Retina (tissue), 1 donor: Measurements from ENCODE around the gene KCNH1.

Experiments
- DNase-seq: peaks from one replicate; pipeline ENCODE4 v3.0.0-alpha.2; 2016

Gene KCNH1

DNA sequence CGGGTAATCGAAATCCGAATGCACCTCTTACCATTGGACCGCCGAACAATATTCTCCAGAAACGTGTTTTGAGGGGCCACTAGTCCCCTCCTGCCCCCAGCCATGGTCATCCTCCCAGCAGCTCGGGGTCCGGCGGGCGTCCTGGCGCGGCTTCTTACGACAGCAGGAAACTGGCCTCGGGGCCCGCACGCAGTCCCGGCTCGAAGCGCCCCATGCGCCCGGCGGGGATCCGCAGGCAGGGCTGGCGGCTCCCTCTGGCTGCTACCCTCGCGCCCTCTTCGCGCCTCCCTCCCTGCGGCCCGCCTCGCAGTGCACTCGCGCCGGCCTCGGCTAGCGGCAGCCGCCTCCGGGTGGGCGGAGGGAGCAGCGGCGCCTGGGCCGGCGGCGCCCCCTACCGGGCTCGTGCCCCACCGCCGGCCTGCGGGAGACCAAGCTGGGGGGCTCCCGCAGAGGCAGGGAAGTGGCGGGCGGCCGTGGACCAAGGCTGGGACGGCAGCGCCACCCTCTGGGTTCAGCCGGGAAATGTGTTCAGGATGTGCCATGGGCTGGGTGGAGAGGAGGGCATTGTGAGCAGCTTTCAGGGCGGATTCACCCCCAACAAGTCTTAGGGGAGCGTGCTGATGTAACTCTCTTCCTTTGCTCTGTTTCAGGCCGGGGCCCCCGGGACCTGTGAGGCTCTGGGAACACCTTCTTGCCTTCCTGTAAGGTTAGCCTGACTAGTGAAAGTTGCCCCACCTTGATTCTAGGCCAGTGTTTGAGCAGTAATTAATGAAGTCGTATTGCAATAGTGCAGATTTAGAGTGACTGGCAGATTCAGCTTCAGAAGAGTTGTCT is at the start of gene KCNH1:
Gene KCNH1 (minus strand): TSS at position 313 of the 834 bp plus-strand sequence. CDS start 203 bp downstream, at position 110.
- DNase-seq = peak; percentile 95

DNA sequence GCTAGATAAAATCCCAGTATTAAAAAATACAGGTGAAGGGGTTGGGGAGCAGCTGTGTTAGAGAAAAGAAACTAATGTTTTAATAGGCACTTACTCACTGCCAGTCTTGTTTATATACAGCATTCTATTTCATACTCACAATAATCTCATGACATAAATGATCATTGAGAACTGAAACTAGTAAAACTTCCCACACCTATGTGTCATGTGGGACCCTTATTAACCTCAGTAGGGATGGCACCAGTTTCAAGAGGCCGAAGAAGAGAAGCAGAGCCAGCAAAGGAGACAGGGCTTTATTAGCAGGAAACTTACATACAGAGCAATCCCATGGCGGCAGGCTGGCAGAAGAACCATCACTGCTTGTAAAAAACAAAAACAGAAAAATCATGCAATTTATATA is 48.8 kb upstream of the KCNH1 start:
- no peak for DNase-seq

GRCh38 chr1:211174375-211174774 is 40.4 kb upstream of the KCNH1 start:
- no peak for DNase-seq

DNA sequence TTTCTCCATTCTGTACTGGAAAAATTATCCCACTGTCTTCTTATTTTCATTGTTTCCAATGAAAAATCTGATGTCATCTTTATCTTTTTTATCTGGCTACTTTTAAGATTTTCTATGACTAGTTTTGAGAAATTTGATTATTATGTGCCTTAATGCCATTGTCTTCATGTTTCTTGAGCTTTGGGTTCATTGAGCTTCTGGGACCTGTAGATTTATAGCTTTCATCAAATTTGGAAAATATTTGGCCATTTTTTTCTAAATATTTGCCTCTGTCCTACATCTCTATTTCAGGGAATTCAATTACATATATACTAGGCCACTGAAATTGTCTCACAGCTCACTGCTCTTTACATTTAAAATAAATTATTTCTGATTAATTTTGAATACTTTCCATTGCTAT is 38.7 kb upstream of the KCNH1 start:
- DNase-seq = no peak

- DNase-seq = no peak
These were observed 35.4 kb upstream of the KCNH1 start for GRCh38 chr1:211169353-211169752.

- no peak for DNase-seq
These were observed 24.9 kb upstream of the KCNH1 start for GRCh38 chr1:211158866-211159265.

DNA sequence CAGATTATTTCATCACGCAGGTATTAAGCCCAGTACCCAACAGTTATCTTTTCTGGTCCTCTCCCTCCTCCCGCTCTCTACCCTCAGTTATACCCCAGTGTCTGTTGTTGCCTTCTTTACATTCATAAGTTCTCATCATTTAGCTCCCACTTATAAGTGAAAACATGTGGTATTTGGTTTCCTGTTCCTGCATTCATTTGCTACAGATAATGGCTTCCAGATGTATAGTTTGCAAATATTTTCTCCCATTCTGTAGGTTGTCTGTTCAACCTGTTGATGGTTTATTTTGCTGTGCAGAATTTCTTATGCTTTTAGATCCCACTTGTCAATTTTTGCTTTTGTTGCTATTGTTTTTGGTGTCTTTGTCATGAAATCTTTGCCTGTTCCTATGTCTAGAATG is 21.1 kb upstream of the KCNH1 start:
- no peak for DNase-seq

DNA sequence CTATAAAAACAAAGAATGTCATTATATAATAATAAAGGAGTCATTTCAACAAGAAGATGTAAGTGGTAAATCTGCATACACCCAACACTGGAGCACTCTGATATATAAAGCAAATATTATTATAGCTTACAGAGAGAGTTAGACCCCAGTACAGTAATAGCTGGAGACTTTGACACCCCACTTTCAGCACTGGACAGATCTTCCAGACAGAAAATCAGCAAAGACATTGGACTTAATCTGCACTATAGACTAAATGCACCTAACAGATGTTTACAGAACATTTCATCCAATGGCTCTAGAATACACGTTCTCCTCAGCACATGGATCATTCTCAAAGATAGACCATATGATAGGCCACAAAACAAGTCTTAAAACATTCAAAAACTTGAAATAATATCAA is 20.0 kb upstream of the KCNH1 start:
- DNase-seq = no peak

DNA sequence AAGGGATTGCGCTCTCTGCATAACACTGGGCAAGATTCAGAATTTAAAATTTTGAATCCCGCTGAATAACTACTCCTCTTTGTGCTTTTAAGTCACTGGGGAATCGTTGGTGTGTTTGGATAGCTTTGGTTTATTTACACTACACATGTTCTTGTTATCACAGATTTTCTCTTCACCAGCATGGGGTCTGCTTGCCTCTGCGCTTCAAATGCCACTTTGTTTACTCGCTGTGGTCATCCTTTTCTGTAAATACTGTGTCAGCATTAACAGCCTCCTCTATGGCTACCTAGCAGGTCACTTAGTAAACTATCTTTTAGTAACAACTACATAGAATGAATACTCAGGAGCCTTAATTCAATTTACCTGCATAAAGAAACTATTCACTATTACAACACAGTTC is 14.4 kb upstream of the KCNH1 start:
- DNase-seq = no peak

DNA sequence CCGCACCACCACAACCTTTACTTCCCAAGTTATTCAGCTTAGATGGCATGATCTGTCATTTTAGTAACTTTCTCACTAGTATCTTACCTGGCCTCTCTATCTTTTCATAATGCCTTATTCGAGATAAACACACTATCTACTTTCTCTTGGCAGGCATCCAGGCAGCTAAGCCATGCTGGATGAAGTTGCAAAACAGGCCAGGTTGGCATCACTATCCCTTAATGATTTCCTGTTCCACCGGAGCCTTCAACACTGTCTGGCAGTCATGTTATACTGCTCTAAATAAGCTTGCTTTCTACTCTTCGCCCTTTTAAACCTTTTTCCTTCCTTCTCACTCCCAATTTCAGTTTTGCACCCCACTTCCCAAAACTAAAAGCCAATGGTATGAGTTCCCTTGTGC is 12.0 kb upstream of the KCNH1 start:
- DNase-seq = no peak

DNA sequence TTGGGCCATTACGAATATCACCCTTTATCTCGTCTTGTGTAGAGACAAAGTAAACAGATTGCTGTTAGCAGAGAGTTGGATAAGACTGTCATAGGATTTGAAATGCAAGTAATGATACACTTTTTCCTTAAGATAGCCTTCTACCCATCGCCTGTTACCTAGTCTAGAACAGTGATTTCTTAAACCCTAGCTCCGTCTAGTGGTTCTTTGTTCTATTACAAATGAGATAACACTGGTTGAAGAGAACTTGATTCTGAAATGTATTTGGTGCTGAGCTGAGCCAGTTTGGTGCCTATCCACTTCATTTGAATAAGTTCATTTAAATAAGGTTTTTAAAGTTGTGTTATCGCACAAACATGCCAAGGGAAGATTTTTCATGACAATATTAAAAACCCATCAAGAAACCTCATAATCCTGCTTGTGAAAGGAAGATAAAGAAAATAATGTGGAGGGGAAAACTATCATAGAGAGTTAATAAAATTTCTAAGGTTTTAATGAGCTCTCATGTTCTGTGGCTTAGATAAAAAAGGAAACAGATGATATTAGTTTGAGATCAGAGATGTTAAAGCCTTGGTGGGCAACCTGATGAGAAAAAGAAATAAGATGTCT is 1.5 kb upstream of the KCNH1 start:
- DNase-seq = peak; percentile 26

DNA sequence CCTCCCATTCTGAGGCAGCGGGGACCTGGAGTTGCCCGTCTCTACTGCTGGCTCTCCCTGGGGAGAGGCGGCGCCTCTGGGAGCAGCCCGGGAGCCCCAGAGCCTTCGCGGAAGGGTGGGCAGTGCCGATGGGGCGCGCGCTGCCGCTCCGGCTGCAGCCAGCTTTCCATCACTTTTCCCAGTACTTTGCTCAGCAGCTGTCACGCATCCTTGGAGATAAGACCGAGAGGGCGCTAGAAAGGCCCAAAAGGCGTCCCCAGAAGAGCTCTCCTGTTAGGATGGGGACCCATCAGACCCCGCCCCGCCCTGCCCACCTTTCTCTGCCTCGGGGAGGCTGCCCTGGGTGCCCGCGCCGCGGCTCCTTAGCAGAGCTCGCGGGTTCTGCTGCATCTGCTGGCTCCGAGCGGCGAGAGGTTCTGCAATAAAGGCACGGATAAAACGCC is 534 bp downstream of the KCNH1 start:
- no peak for DNase-seq

DNA sequence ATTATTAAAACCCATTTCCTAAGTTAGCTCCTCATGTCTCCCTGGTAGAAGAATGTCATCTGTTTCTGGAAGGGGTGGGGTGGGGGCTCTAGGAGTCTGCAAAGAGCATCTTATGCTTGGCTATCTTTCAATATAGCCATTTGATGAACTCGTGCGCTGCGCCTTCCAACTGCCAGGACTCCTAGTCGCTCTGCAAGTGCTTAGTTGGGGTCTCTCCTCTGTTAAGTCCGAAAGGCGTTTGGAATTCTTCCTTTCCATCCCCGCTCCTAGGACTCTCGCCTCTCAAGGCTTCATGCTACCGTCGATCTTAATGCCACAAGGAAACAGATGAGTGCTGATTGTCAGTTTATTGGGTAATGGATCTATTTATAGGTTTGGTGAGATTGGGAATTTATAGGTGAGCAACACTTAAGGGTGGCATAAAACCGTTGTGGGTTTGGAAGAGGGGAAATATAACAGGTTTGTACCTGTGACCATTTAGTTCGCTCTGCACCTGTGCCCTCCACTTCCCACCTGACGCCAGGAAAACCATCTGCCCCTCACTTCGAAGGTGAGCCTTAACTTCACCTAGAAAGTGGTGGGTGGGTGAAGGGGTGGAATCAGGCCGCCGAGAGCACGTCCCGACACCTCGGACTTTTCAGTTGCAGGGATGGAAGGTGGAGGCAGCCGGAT is 1.1 kb downstream of the KCNH1 start:
- DNase-seq = peak; percentile 45

- no peak for DNase-seq
These were observed 4.2 kb downstream of the KCNH1 start for GRCh38 chr1:211129776-211130175.

GRCh38 chr1:211127166-211127565 is 6.8 kb downstream of the KCNH1 start:
- no peak for DNase-seq

GRCh38 chr1:211126622-211127021 is 7.3 kb downstream of the KCNH1 start:
- DNase-seq = no peak

DNA sequence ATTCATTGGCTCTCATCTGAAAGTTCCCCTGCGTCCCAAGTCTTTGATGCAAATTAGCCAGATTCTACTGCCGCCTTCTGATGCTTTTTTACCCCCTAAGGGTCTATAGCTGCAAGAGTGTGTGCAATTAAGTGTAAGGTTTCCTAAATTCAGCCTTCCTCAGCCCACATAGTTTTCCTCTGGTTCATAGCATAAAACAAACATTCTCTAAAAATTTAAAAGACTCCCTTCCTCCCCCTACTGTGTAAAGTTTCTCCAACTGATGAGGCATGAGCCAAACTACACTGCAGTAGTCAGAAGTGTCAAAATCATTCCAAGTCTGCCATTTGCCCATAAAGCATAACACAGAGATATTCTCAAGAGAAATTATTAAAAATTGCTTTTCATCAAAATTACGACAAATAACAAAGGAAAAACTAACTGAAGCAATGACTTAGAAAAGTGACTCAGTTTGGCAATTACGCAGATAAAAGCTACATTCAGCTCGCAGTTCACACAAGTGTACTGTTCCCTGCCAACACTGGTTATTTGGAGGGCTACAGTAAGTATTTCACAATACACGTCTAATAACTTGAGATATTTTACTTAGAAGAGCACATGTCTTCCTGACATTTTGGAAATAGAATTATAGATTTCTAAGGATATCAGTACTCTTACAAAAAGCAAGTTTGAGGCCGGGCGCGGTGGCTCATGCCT is 15.4 kb downstream of the KCNH1 start:
- no peak for DNase-seq

- DNase-seq = no peak
These were observed 19.5 kb downstream of the KCNH1 start for GRCh38 chr1:211114446-211114845.

GRCh38 chr1:211113566-211113965 is 20.4 kb downstream of the KCNH1 start:
- DNase-seq = no peak

- no peak for DNase-seq
These were observed 22.6 kb downstream of the KCNH1 start for GRCh38 chr1:211111351-211111750.

DNA sequence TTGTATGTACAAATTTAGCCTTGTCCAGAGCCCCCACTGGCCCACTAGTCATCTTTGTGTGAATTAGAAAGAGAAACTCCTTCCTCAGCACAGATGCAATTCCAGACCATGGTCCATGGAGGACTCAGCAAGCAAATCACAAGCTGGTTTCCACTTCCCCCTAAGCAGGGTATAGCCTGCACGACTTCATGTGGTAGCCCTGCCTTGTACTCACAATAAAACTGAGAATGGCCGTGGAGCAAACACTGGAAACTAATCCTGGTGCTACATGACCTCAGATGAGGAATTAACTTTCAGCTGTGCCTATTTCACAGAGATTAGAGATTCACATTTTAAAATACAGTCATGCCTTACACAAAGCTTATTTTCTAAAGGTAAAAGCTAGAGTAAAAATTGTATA is 32.5 kb downstream of the KCNH1 start:
- no peak for DNase-seq

DNA sequence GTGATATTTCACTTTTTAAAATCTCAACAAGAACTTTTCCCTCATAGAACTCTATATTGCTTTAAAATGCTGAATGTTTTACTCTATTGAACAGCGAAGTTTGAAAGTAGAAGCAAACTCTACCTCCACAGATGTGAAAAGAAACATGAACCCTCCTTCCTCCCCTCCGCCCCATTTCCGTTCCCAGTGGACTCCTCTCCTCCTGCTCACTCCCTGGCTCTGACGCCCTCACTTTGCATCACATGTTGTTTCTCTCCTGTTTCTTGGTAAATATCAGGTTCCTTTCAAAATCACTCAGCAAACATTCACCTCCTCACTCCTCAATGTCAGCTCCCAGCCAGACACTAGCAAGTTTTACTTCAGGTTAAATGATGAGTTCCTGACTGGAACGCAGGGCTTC is 34.6 kb downstream of the KCNH1 start:
- DNase-seq = no peak

DNA sequence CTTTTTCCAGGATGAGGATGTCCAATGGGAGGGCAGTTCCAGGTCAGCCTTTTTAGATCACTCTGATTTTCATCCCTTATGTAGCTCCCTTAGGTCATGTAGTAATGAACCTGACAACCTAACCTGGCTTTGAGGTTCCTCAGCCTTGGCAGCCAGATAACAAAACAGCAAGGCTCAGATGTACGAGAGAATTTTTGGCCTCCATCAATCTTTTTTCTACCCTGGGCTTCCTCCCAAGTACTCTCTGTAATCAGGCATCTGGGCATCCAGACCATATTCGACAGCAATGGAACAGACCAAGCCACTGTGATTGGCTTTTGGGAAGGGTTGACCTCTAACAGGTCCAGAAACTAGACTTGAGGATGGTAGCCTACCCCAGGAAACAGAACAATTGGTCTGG is 38.6 kb downstream of the KCNH1 start:
- DNase-seq = no peak
